Measurements from ENCODE around the gene USH2A.

Gene USH2A

GRCh38 chr1:216293683-216294082 is 129.6 kb downstream of the USH2A start:
- Histone ChIP-seq H3K9me3 (replicated peaks in 1 of 2; ENCODE audit: control insufficient read depth in 2 of 2, insufficient read depth in 1 of 2, low read depth in 1 of 2, low read length in 2 of 2) (no peaks in the 10 kb centered on the region), H3K4me2 (ENCODE audit: insufficient read depth, low read length, poor library complexity, severe bottlenecking) (no peak overlapping the region), H2BK15ac (ENCODE audit: low read length) (no peak overlapping the region), H2AK5ac (ENCODE audit: low read depth, low read length) (no peak overlapping the region), H3K14ac (ENCODE audit: low read length) (no peak overlapping the region), H3K27me3 (ENCODE audit: control insufficient read depth in 3 of 3, insufficient read depth in 3 of 3, low read depth in 1 of 3, low read length in 3 of 3) (no peaks in the 10 kb centered on the region), H3K9ac (ENCODE audit: low read depth, low read length, poor library complexity) (no peak overlapping the region), H3K79me1 (ENCODE audit: low read depth, low read length) (no peaks in the 10 kb centered on the region), H2BK5ac (ENCODE audit: low read length) (no peak overlapping the region), H3K27ac (replicated peaks; ENCODE audit: low read length) (no peak overlapping the region), H3K23ac (ENCODE audit: low read depth, low read length, poor library complexity) (no peak overlapping the region), H2BK12ac (ENCODE audit: low read length) (no peak overlapping the region), H3K4me3 (ENCODE audit: low read length in 2 of 2) (no peak overlapping the region), H3K4ac (ENCODE audit: low read length) (no peak overlapping the region), H3K18ac (ENCODE audit: low read length) (no peak overlapping the region), H3K4me1 (ENCODE audit: control insufficient read depth in 2 of 2, insufficient read depth in 1 of 2, low read depth in 1 of 2, low read length in 2 of 2) (no peaks in the 10 kb centered on the region), H4K91ac (ENCODE audit: low read depth, low read length, poor library complexity) (no peak overlapping the region), H2AFZ (ENCODE audit: low read length) (no peak overlapping the region), H4K8ac (ENCODE audit: low read depth, low read length) (no peak overlapping the region), H3K36me3 (replicated peaks in 1 of 2; ENCODE audit: control insufficient read depth in 2 of 2, insufficient read depth in 2 of 2, low read length in 2 of 2) (no peaks in the 10 kb centered on the region), H2BK120ac (ENCODE audit: low read depth, low read length) (no peak overlapping the region)
- DNase-seq (ENCODE audit: low spot score), result no peak
- WGBS, 2 donors (ENCODE audit: extremely low coverage in 2 of 2, insufficient read length in 2 of 2, insufficient replicate concordance in 1 of 2), result no CpG with 5 or more reads among the region's 6 CpGs

GRCh38 chr1:216290074-216290473 is 133.2 kb downstream of the USH2A start:
- no peaks in the 10 kb centered on the region for H3K4me1 ChIP-seq (ENCODE audit: control insufficient read depth in 2 of 2, insufficient read depth in 1 of 2, low read depth in 1 of 2, low read length in 2 of 2)
- no peak overlapping the region for H3K4me2 ChIP-seq (ENCODE audit: insufficient read depth, low read length, poor library complexity, severe bottlenecking)
- H3K27ac ChIP-seq (replicated peaks; ENCODE audit: low read length), result no peak overlapping the region
- no peak for DNase-seq (ENCODE audit: low spot score)
- H3K23ac ChIP-seq (ENCODE audit: low read depth, low read length, poor library complexity), result no peak overlapping the region
- no peaks in the 10 kb centered on the region for H3K79me1 ChIP-seq (ENCODE audit: low read depth, low read length)
- WGBS, 2 donors (ENCODE audit: extremely low coverage in 2 of 2, insufficient read length in 2 of 2, insufficient replicate concordance in 1 of 2), result no CpG with 5 or more reads among the region's 3 CpGs
- H3K9ac ChIP-seq (ENCODE audit: low read depth, low read length, poor library complexity), result no peak overlapping the region
- no peak overlapping the region for H3K14ac ChIP-seq (ENCODE audit: low read length)
- H2AK5ac ChIP-seq (ENCODE audit: low read depth, low read length), result no peak overlapping the region
- H2BK5ac ChIP-seq (ENCODE audit: low read length), result no peak overlapping the region
- H3K36me3 ChIP-seq (replicated peaks in 1 of 2; ENCODE audit: control insufficient read depth in 2 of 2, insufficient read depth in 2 of 2, low read length in 2 of 2), result no peaks in the 10 kb centered on the region
- H2BK120ac ChIP-seq (ENCODE audit: low read depth, low read length), result no peak overlapping the region
- no peak overlapping the region for H3K4me3 ChIP-seq (ENCODE audit: low read length in 2 of 2)
- H4K91ac ChIP-seq (ENCODE audit: low read depth, low read length, poor library complexity), result no peak overlapping the region
- no peak overlapping the region for H2BK12ac ChIP-seq (ENCODE audit: low read length)
- peaks cover 7 to 10% of the 10 kb centered on the region in 2 donors for H3K9me3 ChIP-seq (replicated peaks in 1 of 2; ENCODE audit: control insufficient read depth in 2 of 2, insufficient read depth in 1 of 2, low read depth in 1 of 2, low read length in 2 of 2)
- H4K8ac ChIP-seq (ENCODE audit: low read depth, low read length), result no peak overlapping the region
- no peak overlapping the region for H2AFZ ChIP-seq (ENCODE audit: low read length)
- no peak overlapping the region for H2BK15ac ChIP-seq (ENCODE audit: low read length)
- H3K27me3 ChIP-seq (ENCODE audit: control insufficient read depth in 3 of 3, insufficient read depth in 3 of 3, low read depth in 1 of 3, low read length in 3 of 3), result no peaks in the 10 kb centered on the region
- no peak overlapping the region for H3K4ac ChIP-seq (ENCODE audit: low read length)
- H3K18ac ChIP-seq (ENCODE audit: low read length), result no peak overlapping the region

GRCh38 chr1:216285052-216285451 is 138.2 kb downstream of the USH2A start:
- Histone ChIP-seq H2BK120ac (ENCODE audit: low read depth, low read length) (no peak overlapping the region), H2BK5ac (ENCODE audit: low read length) (no peak overlapping the region), H2AK5ac (ENCODE audit: low read depth, low read length) (no peak overlapping the region), H3K27me3 (ENCODE audit: control insufficient read depth in 3 of 3, insufficient read depth in 3 of 3, low read depth in 1 of 3, low read length in 3 of 3) (no peaks in the 10 kb centered on the region), H3K27ac (replicated peaks; ENCODE audit: low read length) (no peak overlapping the region), H3K23ac (ENCODE audit: low read depth, low read length, poor library complexity) (no peak overlapping the region), H3K9me3 (replicated peaks in 1 of 2; ENCODE audit: control insufficient read depth in 2 of 2, insufficient read depth in 1 of 2, low read depth in 1 of 2, low read length in 2 of 2) (peaks cover 8 to 10% of the 10 kb centered on the region in 2 donors), H2BK12ac (ENCODE audit: low read length) (no peak overlapping the region), H3K9ac (ENCODE audit: low read depth, low read length, poor library complexity) (no peak overlapping the region), H3K4me2 (ENCODE audit: insufficient read depth, low read length, poor library complexity, severe bottlenecking) (no peak overlapping the region), H2BK15ac (ENCODE audit: low read length) (no peak overlapping the region), H3K4me3 (ENCODE audit: low read length in 2 of 2) (no peak overlapping the region), H3K18ac (ENCODE audit: low read length) (no peak overlapping the region), H2AFZ (ENCODE audit: low read length) (no peak overlapping the region), H3K4ac (ENCODE audit: low read length) (no peak overlapping the region), H3K4me1 (ENCODE audit: control insufficient read depth in 2 of 2, insufficient read depth in 1 of 2, low read depth in 1 of 2, low read length in 2 of 2) (no peaks in the 10 kb centered on the region), H3K14ac (ENCODE audit: low read length) (no peak overlapping the region), H3K79me1 (ENCODE audit: low read depth, low read length) (no peaks in the 10 kb centered on the region), H4K91ac (ENCODE audit: low read depth, low read length, poor library complexity) (no peak overlapping the region), H4K8ac (ENCODE audit: low read depth, low read length) (no peak overlapping the region), H3K36me3 (replicated peaks in 1 of 2; ENCODE audit: control insufficient read depth in 2 of 2, insufficient read depth in 2 of 2, low read length in 2 of 2) (no peaks in the 10 kb centered on the region)
- no CpG with 5 or more reads among the region's 3 CpGs for WGBS, 2 donors (ENCODE audit: extremely low coverage in 2 of 2, insufficient read length in 2 of 2, insufficient replicate concordance in 1 of 2)
- DNase-seq (ENCODE audit: low spot score), result no peak

- no peaks in the 10 kb centered on the region for H3K79me1 ChIP-seq (ENCODE audit: low read depth, low read length)
- no peak overlapping the region for H2BK5ac ChIP-seq (ENCODE audit: low read length)
- WGBS, 2 donors (ENCODE audit: extremely low coverage in 2 of 2, insufficient read length in 2 of 2, insufficient replicate concordance in 1 of 2), result no CpG with 5 or more reads among the region's 2 CpGs
- H3K18ac ChIP-seq (ENCODE audit: low read length), result no peak overlapping the region
- no peak overlapping the region for H2BK15ac ChIP-seq (ENCODE audit: low read length)
- no peak overlapping the region for H3K9ac ChIP-seq (ENCODE audit: low read depth, low read length, poor library complexity)
- no peak overlapping the region for H3K23ac ChIP-seq (ENCODE audit: low read depth, low read length, poor library complexity)
- H3K4me3 ChIP-seq (ENCODE audit: low read length in 2 of 2), result no peak overlapping the region
- no peak overlapping the region for H2AK5ac ChIP-seq (ENCODE audit: low read depth, low read length)
- no peaks in the 10 kb centered on the region for H3K36me3 ChIP-seq (replicated peaks in 1 of 2; ENCODE audit: control insufficient read depth in 2 of 2, insufficient read depth in 2 of 2, low read length in 2 of 2)
- H2BK12ac ChIP-seq (ENCODE audit: low read length), result no peak overlapping the region
- no peak overlapping the region for H2BK120ac ChIP-seq (ENCODE audit: low read depth, low read length)
- H3K4ac ChIP-seq (ENCODE audit: low read length), result no peak overlapping the region
- no peak overlapping the region for H3K14ac ChIP-seq (ENCODE audit: low read length)
- no peak overlapping the region for H3K4me2 ChIP-seq (ENCODE audit: insufficient read depth, low read length, poor library complexity, severe bottlenecking)
- no peaks in the 10 kb centered on the region for H3K4me1 ChIP-seq (ENCODE audit: control insufficient read depth in 2 of 2, insufficient read depth in 1 of 2, low read depth in 1 of 2, low read length in 2 of 2)
- no peak overlapping the region for H3K27ac ChIP-seq (replicated peaks; ENCODE audit: low read length)
- no peak overlapping the region for H4K8ac ChIP-seq (ENCODE audit: low read depth, low read length)
- no peak overlapping the region for H2AFZ ChIP-seq (ENCODE audit: low read length)
- H3K27me3 ChIP-seq (ENCODE audit: control insufficient read depth in 3 of 3, insufficient read depth in 3 of 3, low read depth in 1 of 3, low read length in 3 of 3), result no peaks in the 10 kb centered on the region
- peaks cover 8 to 10% of the 10 kb centered on the region in 2 donors for H3K9me3 ChIP-seq (replicated peaks in 1 of 2; ENCODE audit: control insufficient read depth in 2 of 2, insufficient read depth in 1 of 2, low read depth in 1 of 2, low read length in 2 of 2)
- DNase-seq (ENCODE audit: low spot score), result no peak
- H4K91ac ChIP-seq (ENCODE audit: low read depth, low read length, poor library complexity), result no peak overlapping the region
Measured at GRCh38 chr1:216281757-216282156, 141.5 kb downstream of the USH2A start.

Measured in neuronal stem cell (in vitro differentiated cells).